WTC11 (cell line): ENCODE data around the gene LIN9. TPM values are rescaled to one million over a fixed set of nuclear protein-coding genes. Genes with fewer than 3 reads are reported as not detected.

ENCODE experiments used
- ATAC-seq: fragments of 200-7000 bp; cut with Tn5 transposase; 2 replicates; pipeline ENCODE4 v1.10.0; 2021; ENCODE audit warnings: mild to moderate bottlenecking, moderate library complexity
- CTCF ChIA-PET: fragments of 300-600 bp; sonication (Branson Sonifier 250); formaldehyde crosslinking; loops from one replicate; lab custom pipeline; 2021; ENCODE audit warnings: antibody characterized with exemption; lab: Charles Lee
- POLR2A ChIA-PET: fragments of 350-600 bp; sonication (Branson Sonifier 250); formaldehyde crosslinking; loops from one replicate; lab custom pipeline; 2021; ENCODE audit warnings: antibody characterized with exemption; lab: Charles Lee
- DNase-seq: peaks from one replicate; pipeline ENCODE4 v3.0.0; 2021; ENCODE audit warnings: low spot score
- H3K27ac Mint-ChIP-seq: 2 replicates; pipeline ENCODE4 v1.8.0; 2021; ENCODE audit warnings: mixed read lengths
- H3K27me3 Mint-ChIP-seq: 2 replicates; pipeline ENCODE4 v1.8.0; 2021; ENCODE audit warnings: low read depth, mild to moderate bottlenecking, moderate library complexity, mixed read lengths
- H3K36me3 Mint-ChIP-seq: 2 replicates; pipeline ENCODE4 v1.8.0; 2021; ENCODE audit warnings: mixed read lengths
- H3K4me1 Mint-ChIP-seq: 2 replicates; pipeline ENCODE4 v1.8.0; 2022; ENCODE audit warnings: mixed read lengths
- H3K4me3 Mint-ChIP-seq: 2 replicates; pipeline ENCODE4 v1.8.0; 2021; ENCODE audit warnings: mild to moderate bottlenecking, moderate library complexity, mixed read lengths
- H3K9me3 Mint-ChIP-seq: 2 replicates; pipeline ENCODE4 v1.8.0; 2021; ENCODE audit warnings: mixed read lengths
- E2F4 ChIP-seq: sonication (generic); formaldehyde crosslinking; IDR thresholded peaks from 2 replicates; pipeline ENCODE4 v1.8.1; 2022; ENCODE audit warnings: low read depth, mild to moderate bottlenecking, moderate library complexity, missing genetic modification reagents, borderline replicate concordance
- ELF4 ChIP-seq: sonication (generic); formaldehyde crosslinking; IDR thresholded peaks from 2 replicates; pipeline ENCODE4 v1.8.1; 2022; ENCODE audit warnings: low read depth, mild to moderate bottlenecking, moderate library complexity, missing genetic modification reagents
- ETV6 ChIP-seq: sonication (generic); formaldehyde crosslinking; IDR thresholded peaks from 2 replicates; pipeline ENCODE4 v1.8.1; 2022; ENCODE audit warnings: mild to moderate bottlenecking, missing genetic modification reagents
- FOXJ3 ChIP-seq: sonication (generic); formaldehyde crosslinking; IDR thresholded peaks from 2 replicates; pipeline ENCODE4 v1.9.0; 2021; ENCODE audit warnings: missing genetic modification reagents, mild to moderate bottlenecking, borderline replicate concordance
- JUN ChIP-seq: sonication (generic); formaldehyde crosslinking; IDR thresholded peaks from 2 replicates; pipeline ENCODE4 v1.8.0; 2023; ENCODE audit warnings: mild to moderate bottlenecking, missing genetic modification reagents
- RELA ChIP-seq: sonication (generic); formaldehyde crosslinking; IDR thresholded peaks from 2 replicates; pipeline ENCODE4 v1.8.1; 2022; ENCODE audit warnings: missing genetic modification reagents, mild to moderate bottlenecking, borderline replicate concordance
- SMAD4 ChIP-seq: sonication (generic); formaldehyde crosslinking; IDR thresholded peaks from 2 replicates; pipeline ENCODE4 v1.8.0; 2022; ENCODE audit warnings: mild to moderate bottlenecking, missing genetic modification reagents
- ZBTB43 ChIP-seq: sonication (generic); formaldehyde crosslinking; IDR thresholded peaks from 2 replicates; pipeline ENCODE4 v1.8.1; 2023; ENCODE audit warnings: mild to moderate bottlenecking, missing genetic modification reagents
- ZNF232 ChIP-seq: sonication (generic); formaldehyde crosslinking; IDR thresholded peaks from 2 replicates; pipeline ENCODE4 v1.8.0; 2022; ENCODE audit warnings: mild to moderate bottlenecking, missing genetic modification reagents
- ZNF396 ChIP-seq: fragments of 250-450 bp; sonication (Bioruptor Pico); IDR thresholded peaks from 2 replicates; pipeline ENCODE4 v1.8.0; 2021; ENCODE audit warnings: mild to moderate bottlenecking, moderate library complexity, borderline replicate concordance
- ZNF423 ChIP-seq: fragments of 250-450 bp; sonication (Bioruptor Pico); IDR thresholded peaks from 2 replicates; pipeline ENCODE4 v2.1.2; 2022; ENCODE audit warnings: mild to moderate bottlenecking, moderate library complexity
- total RNA-seq: library from RNA; stranded (reverse); gene quantifications from 3 replicates; pipeline ENCODE4 v1.2.3, GENCODE V29; 2021
- TF ChIP-seq, protein P1 (sequence below): fragments of 250-450 bp; sonication (Bioruptor Pico); IDR thresholded peaks from 2 replicates; pipeline ENCODE4 v1.9.0; 2021; ENCODE audit warnings: mild to moderate bottlenecking
- TF ChIP-seq, protein P2 (sequence below): sonication (generic); formaldehyde crosslinking; conservative IDR thresholded peaks from 2 replicates; pipeline ENCODE4 v1.8.1; 2022; ENCODE audit warnings: mild to moderate bottlenecking, missing genetic modification reagents
- TF ChIP-seq, protein P3 (sequence below): sonication (generic); formaldehyde crosslinking; IDR thresholded peaks from 2 replicates; pipeline ENCODE4 v1.8.0; 2022; ENCODE audit warnings: mild to moderate bottlenecking, missing genetic modification reagents
- TF ChIP-seq, protein P4 (sequence below): sonication (generic); formaldehyde crosslinking; IDR thresholded peaks from 2 replicates; pipeline ENCODE4 v1.8.1; 2023; ENCODE audit warnings: mild to moderate bottlenecking, missing genetic modification reagents, borderline replicate concordance
- TF ChIP-seq, protein P5 (sequence below): sonication (generic); formaldehyde crosslinking; IDR thresholded peaks from 2 replicates; pipeline ENCODE4 v1.8.1; 2023; ENCODE audit warnings: mild to moderate bottlenecking, missing genetic modification reagents
- TF ChIP-seq, protein P6 (sequence below): sonication (generic); formaldehyde crosslinking; IDR thresholded peaks from 2 replicates; pipeline ENCODE4 v1.8.0; 2023; ENCODE audit warnings: missing genetic modification reagents, mild to moderate bottlenecking, borderline replicate concordance

The LIN9 gene
- total RNA-seq, 1 experiment from 2014 or later = 15.7 TPM

DNA sequence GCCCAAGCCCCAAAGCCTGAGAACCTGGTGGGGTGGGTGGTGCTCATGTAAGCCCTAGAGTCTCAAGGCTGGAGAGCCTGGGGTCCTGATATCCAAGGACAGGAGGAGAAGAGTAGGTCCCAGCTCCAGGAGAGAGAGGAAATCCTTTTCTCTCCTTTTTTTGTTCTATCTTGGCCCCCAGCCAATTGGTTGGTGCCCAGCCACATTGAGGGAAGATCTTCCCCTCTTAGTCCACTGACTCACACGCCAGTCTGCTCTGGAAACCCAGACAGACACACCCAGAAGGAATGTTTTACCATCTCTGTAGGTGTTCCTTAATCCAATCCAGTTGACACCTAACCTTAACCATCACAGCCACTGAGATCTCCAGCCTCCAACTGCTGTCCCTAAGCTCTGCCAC is 16.2 kb upstream of the LIN9 start (continued):
- TF ChIP-seq, protein P1, sequence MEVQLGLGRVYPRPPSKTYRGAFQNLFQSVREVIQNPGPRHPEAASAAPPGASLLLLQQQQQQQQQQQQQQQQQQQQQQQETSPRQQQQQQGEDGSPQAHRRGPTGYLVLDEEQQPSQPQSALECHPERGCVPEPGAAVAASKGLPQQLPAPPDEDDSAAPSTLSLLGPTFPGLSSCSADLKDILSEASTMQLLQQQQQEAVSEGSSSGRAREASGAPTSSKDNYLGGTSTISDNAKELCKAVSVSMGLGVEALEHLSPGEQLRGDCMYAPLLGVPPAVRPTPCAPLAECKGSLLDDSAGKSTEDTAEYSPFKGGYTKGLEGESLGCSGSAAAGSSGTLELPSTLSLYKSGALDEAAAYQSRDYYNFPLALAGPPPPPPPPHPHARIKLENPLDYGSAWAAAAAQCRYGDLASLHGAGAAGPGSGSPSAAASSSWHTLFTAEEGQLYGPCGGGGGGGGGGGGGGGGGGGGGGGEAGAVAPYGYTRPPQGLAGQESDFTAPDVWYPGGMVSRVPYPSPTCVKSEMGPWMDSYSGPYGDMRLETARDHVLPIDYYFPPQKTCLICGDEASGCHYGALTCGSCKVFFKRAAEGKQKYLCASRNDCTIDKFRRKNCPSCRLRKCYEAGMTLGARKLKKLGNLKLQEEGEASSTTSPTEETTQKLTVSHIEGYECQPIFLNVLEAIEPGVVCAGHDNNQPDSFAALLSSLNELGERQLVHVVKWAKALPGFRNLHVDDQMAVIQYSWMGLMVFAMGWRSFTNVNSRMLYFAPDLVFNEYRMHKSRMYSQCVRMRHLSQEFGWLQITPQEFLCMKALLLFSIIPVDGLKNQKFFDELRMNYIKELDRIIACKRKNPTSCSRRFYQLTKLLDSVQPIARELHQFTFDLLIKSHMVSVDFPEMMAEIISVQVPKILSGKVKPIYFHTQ (CRISPR knock-in tag) = no peak
- TF ChIP-seq, all 79 proteins: peak for 0

- CTCF ChIA-PET = interaction anchor here (1.5 to 1.6 kb wide), 2 partner anchors 9 to 84 kb away, joined by 3 to 5 read pairs; no protein-coding TSS in a partner anchor
- POLR2A ChIA-PET = no interaction called here
- no peak overlapping the region for H3K4me3 Mint-ChIP-seq
These were observed 15.5 kb upstream of the LIN9 start for GRCh38 chr1:226324479-226324878.

DNA sequence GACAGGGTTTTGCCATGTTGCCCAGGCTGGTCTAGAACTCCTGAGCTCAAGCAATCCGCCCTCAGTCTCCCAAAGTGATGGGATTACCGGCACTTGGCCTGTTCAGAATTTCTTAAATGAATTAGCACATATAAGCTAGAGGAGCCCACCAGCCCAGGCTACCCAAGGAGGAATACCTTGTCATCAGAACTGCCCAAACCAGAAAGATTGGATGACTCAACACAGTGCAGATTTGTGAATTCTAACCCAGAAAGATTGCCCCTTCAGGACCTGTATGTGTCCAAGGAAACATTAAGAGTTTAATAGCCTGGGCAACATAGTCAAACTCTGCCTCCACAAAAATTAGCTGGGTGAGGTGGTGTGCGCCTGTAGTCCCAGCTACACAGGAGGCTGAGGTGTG is 14.0 kb upstream of the LIN9 start:
- Mint-ChIP-seq H3K36me3 (no peaks in the 10 kb centered on the region), H3K27ac (no peak overlapping the region), H3K4me3 (no peak overlapping the region), H3K27me3 (peaks cover 7% of the 10 kb centered on the region; the same call in 1 of the 2 replicates), H3K4me1 (no peaks in the 10 kb centered on the region), H3K9me3 (peaks cover 12% of the 10 kb centered on the region)
- ChIA-PET POLR2A (no interaction called here), CTCF (interaction anchor here (0.6 to 1.5 kb wide), 5 partner anchors 10 to 122 kb away, joined by 3 to 5 read pairs (median 3); no protein-coding TSS in a partner anchor)
- ATAC-seq (no peak), DNase-seq (no peak)
- TF ChIP-seq FOXJ3 (no peak), ELF4 (CRISPR knock-in tag) (no peak), SMAD4 (no peak), RELA (CRISPR knock-in tag) (no peak), E2F4 (CRISPR knock-in tag) (no peak), ZBTB43 (no peak), JUN (CRISPR knock-in tag) (no peak)
- TF ChIP-seq, protein P2, sequence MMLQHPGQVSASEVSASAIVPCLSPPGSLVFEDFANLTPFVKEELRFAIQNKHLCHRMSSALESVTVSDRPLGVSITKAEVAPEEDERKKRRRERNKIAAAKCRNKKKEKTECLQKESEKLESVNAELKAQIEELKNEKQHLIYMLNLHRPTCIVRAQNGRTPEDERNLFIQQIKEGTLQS (CRISPR knock-in tag) = no peak
- TF ChIP-seq, protein P3, sequence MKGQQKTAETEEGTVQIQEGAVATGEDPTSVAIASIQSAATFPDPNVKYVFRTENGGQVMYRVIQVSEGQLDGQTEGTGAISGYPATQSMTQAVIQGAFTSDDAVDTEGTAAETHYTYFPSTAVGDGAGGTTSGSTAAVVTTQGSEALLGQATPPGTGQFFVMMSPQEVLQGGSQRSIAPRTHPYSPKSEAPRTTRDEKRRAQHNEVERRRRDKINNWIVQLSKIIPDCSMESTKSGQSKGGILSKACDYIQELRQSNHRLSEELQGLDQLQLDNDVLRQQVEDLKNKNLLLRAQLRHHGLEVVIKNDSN (CRISPR knock-in tag) = no peak
- TF ChIP-seq, protein P4, sequence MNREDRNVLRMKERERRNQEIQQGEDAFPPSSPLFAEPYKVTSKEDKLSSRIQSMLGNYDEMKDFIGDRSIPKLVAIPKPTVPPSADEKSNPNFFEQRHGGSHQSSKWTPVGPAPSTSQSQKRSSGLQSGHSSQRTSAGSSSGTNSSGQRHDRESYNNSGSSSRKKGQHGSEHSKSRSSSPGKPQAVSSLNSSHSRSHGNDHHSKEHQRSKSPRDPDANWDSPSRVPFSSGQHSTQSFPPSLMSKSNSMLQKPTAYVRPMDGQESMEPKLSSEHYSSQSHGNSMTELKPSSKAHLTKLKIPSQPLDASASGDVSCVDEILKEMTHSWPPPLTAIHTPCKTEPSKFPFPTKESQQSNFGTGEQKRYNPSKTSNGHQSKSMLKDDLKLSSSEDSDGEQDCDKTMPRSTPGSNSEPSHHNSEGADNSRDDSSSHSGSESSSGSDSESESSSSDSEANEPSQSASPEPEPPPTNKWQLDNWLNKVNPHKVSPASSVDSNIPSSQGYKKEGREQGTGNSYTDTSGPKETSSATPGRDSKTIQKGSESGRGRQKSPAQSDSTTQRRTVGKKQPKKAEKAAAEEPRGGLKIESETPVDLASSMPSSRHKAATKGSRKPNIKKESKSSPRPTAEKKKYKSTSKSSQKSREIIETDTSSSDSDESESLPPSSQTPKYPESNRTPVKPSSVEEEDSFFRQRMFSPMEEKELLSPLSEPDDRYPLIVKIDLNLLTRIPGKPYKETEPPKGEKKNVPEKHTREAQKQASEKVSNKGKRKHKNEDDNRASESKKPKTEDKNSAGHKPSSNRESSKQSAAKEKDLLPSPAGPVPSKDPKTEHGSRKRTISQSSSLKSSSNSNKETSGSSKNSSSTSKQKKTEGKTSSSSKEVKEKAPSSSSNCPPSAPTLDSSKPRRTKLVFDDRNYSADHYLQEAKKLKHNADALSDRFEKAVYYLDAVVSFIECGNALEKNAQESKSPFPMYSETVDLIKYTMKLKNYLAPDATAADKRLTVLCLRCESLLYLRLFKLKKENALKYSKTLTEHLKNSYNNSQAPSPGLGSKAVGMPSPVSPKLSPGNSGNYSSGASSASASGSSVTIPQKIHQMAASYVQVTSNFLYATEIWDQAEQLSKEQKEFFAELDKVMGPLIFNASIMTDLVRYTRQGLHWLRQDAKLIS = no peak
- TF ChIP-seq, protein P5, sequence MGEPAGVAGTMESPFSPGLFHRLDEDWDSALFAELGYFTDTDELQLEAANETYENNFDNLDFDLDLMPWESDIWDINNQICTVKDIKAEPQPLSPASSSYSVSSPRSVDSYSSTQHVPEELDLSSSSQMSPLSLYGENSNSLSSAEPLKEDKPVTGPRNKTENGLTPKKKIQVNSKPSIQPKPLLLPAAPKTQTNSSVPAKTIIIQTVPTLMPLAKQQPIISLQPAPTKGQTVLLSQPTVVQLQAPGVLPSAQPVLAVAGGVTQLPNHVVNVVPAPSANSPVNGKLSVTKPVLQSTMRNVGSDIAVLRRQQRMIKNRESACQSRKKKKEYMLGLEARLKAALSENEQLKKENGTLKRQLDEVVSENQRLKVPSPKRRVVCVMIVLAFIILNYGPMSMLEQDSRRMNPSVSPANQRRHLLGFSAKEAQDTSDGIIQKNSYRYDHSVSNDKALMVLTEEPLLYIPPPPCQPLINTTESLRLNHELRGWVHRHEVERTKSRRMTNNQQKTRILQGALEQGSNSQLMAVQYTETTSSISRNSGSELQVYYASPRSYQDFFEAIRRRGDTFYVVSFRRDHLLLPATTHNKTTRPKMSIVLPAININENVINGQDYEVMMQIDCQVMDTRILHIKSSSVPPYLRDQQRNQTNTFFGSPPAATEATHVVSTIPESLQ = no peak
- TF ChIP-seq, protein P6, sequence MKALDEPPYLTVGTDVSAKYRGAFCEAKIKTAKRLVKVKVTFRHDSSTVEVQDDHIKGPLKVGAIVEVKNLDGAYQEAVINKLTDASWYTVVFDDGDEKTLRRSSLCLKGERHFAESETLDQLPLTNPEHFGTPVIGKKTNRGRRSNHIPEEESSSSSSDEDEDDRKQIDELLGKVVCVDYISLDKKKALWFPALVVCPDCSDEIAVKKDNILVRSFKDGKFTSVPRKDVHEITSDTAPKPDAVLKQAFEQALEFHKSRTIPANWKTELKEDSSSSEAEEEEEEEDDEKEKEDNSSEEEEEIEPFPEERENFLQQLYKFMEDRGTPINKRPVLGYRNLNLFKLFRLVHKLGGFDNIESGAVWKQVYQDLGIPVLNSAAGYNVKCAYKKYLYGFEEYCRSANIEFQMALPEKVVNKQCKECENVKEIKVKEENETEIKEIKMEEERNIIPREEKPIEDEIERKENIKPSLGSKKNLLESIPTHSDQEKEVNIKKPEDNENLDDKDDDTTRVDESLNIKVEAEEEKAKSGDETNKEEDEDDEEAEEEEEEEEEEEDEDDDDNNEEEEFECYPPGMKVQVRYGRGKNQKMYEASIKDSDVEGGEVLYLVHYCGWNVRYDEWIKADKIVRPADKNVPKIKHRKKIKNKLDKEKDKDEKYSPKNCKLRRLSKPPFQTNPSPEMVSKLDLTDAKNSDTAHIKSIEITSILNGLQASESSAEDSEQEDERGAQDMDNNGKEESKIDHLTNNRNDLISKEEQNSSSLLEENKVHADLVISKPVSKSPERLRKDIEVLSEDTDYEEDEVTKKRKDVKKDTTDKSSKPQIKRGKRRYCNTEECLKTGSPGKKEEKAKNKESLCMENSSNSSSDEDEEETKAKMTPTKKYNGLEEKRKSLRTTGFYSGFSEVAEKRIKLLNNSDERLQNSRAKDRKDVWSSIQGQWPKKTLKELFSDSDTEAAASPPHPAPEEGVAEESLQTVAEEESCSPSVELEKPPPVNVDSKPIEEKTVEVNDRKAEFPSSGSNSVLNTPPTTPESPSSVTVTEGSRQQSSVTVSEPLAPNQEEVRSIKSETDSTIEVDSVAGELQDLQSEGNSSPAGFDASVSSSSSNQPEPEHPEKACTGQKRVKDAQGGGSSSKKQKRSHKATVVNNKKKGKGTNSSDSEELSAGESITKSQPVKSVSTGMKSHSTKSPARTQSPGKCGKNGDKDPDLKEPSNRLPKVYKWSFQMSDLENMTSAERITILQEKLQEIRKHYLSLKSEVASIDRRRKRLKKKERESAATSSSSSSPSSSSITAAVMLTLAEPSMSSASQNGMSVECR (CRISPR knock-in tag) = no peak

More at GRCh38 chr1:226324479-226324878, 15.5 kb upstream of the LIN9 start:
- Mint-ChIP-seq H3K9me3 (peaks cover 12% of the 10 kb centered on the region), H3K36me3 (no peaks in the 10 kb centered on the region), H3K27me3 (0 out of 2 replicates have a peak, but pooled peaks cover 3% of the 10 kb centered on the region), H3K4me1 (no peaks in the 10 kb centered on the region), H3K27ac (no peak overlapping the region)
- DNase-seq = no peak
- no peak for TF ChIP-seq ZNF396 (CRISPR knock-in tag)
- no peak for TF ChIP-seq ETV6 (CRISPR knock-in tag)
- no peak for TF ChIP-seq ZNF423
- no peak for TF ChIP-seq ZNF232 (CRISPR knock-in tag)
- ATAC-seq = no peak
